Measurements from ENCODE around the gene SBK1.
A peak's percentile ranks its signal among the peaks of the same experiment; 100 is the strongest.
"Not testable (repeated sequence)": the region's sequence is repeated elsewhere in the genome, so short reads cannot be mapped to it uniquely, and the experiment has no call there.

Gene SBK1

GRCh38 chr16:28309811-28310311 is 17.5 kb downstream of the SBK1 start:
- DNase-seq = peak; percentile 48

- no peak for DNase-seq
Observed at GRCh38 chr16:28310796-28311195, 18.5 kb downstream of the SBK1 start.

GRCh38 chr16:28311413-28311812 is 19.1 kb downstream of the SBK1 start:
- DNase-seq = no peak

GRCh38 chr16:28311913-28312312 is 19.6 kb downstream of the SBK1 start:
- DNase-seq = no peak

- DNase-seq = no peak
Observed at GRCh38 chr16:28312327-28312726, 20.0 kb downstream of the SBK1 start.

- DNase-seq = no peak
Observed at GRCh38 chr16:28313587-28313986, 21.3 kb downstream of the SBK1 start.

- no peak for DNase-seq
Observed at GRCh38 chr16:28316054-28316453, 23.7 kb downstream of the SBK1 start.

GRCh38 chr16:28317040-28317880 is 24.9 kb downstream of the SBK1 start:
- peak; percentile 52 for DNase-seq

- DNase-seq = no peak
Observed at GRCh38 chr16:28318042-28318744, 25.9 kb downstream of the SBK1 start.

- no peak for DNase-seq
Observed at GRCh38 chr16:28319476-28320022, 27.2 kb downstream of the SBK1 start.

GRCh38 chr16:28320023-28320561 is 27.8 kb downstream of the SBK1 start:
- DNase-seq = no peak

GRCh38 chr16:28320741-28321140 is 28.4 kb downstream of the SBK1 start:
- DNase-seq = no peak

- peak; percentile 39 for DNase-seq
Observed at GRCh38 chr16:28321700-28322411, 29.5 kb downstream of the SBK1 start.

GRCh38 chr16:28324235-28324886 is 32.0 kb downstream of the SBK1 start:
- DNase-seq = no peak

- DNase-seq = no peak
Observed at GRCh38 chr16:28324887-28325279, 32.6 kb downstream of the SBK1 start.

- DNase-seq = peak; percentile 56
Observed at GRCh38 chr16:28326881-28327610, 34.7 kb downstream of the SBK1 start.

GRCh38 chr16:28330232-28330631 is 37.9 kb downstream of the SBK1 start:
- not testable (repeated sequence) for DNase-seq

GRCh38 chr16:28330981-28331380 is 38.7 kb downstream of the SBK1 start:
- DNase-seq = not testable (repeated sequence)

- not testable (repeated sequence) for DNase-seq
Observed at GRCh38 chr16:28332632-28333031, 40.3 kb downstream of the SBK1 start.

- not testable (repeated sequence) for DNase-seq
Observed at GRCh38 chr16:28335678-28336077, 43.4 kb downstream of the SBK1 start.

GRCh38 chr16:28336940-28337710 is 44.8 kb downstream of the SBK1 start:
- DNase-seq = not testable (repeated sequence)

Measured in inflammatory macrophage treated with lipopolysaccharide for 4 hours (primary cell).